Stimulated activated CD8-positive, alpha-beta memory T cell treated with anti-CD3 and anti-CD28 coated beads, Interleukin-4, amount 100 ng/mL, for 24 hours (primary cell): ENCODE measurements around the gene MFSD12.
A peak's percentile ranks its signal among the peaks of the same experiment; 100 is the strongest.

ENCODE experiments used
- DNase-seq: peaks from one replicate; pipeline ENCODE4 v3.0.0-alpha.2; 2020; ENCODE audit warnings: low read depth

The MFSD12 gene

GRCh38 chr19:3506384-3507340 lies 50.7 kb downstream of the MFSD12 start:
- DNase-seq, result no peak

- DNase-seq, result peak; percentile 99
Measured at GRCh38 chr19:3505598-3506383, 51.6 kb downstream of the MFSD12 start, which contains the start of gene FZR1. TSS of gene FZR1 (plus strand) at chr19:3506311. CDS start at chr19:3522990, 16,679 bp downstream.

- no peak for DNase-seq
Measured at GRCh38 chr19:3504735-3505134, 52.7 kb downstream of the MFSD12 start.

- DNase-seq, result no peak
Measured at GRCh38 chr19:3503036-3503572, 54.3 kb downstream of the MFSD12 start.

- no peak for DNase-seq
Measured at GRCh38 chr19:3501780-3502179, 55.6 kb downstream of the MFSD12 start.

GRCh38 chr19:3500429-3501101 lies 56.8 kb downstream of the MFSD12 start, which contains the start of gene DOHH:
TSS of gene DOHH (minus strand) at chr19:3500674. CDS start at chr19:3496814, 3,860 bp downstream.
- peak; percentile 96 for DNase-seq

- no peak for DNase-seq
Measured at GRCh38 chr19:3499738-3500428, 57.5 kb downstream of the MFSD12 start.

- DNase-seq, result no peak
Measured at GRCh38 chr19:3497757-3498520, 59.4 kb downstream of the MFSD12 start.

GRCh38 chr19:3496392-3497273 lies 60.8 kb downstream of the MFSD12 start:
- no peak for DNase-seq

- DNase-seq, result no peak
Measured at GRCh38 chr19:3494559-3494958, 62.8 kb downstream of the MFSD12 start.
